ENCODE results near the gene ARHGEF9. TPM values are rescaled to one million over a fixed set of nuclear protein-coding genes. Genes with fewer than 3 reads are reported as not detected.

The ARHGEF9 gene
- polyA plus RNA-seq, 1 donor from 2014 or later: 71.9 TPM

DNA sequence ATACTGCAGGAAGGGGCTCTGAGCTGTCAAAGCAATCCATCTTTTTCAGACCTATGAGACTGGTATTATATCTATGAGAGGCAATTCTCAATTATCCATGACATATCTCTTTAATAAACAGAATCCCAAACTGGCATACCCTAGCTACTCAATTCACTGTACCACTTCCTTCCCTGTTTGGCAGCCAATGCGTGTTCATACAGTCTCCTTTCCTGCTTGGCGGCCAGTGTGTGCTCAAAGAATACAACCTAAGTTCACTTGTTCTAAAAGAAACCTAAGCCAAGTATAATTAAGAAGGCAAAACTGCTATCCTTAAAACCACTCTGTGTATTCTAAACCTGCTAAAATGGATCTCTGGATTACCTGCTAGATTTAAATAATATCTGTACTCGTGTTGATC lies 38.3 kb downstream of the ARHGEF9 start:
- H2AFZ ChIP-seq (ENCODE audit: low read depth, low read length): no peak overlapping the region
- H3K36me3 ChIP-seq (ENCODE audit: insufficient read depth, low read length): no peaks in the 10 kb centered on the region
- H3K27ac ChIP-seq (ENCODE audit: low read length): no peak overlapping the region
- H3K9me3 ChIP-seq (ENCODE audit: low read length): no peaks in the 10 kb centered on the region
- no peak overlapping the region for H3K4me3 ChIP-seq (ENCODE audit: low read length)
- TF ChIP-seq, protein P1, sequence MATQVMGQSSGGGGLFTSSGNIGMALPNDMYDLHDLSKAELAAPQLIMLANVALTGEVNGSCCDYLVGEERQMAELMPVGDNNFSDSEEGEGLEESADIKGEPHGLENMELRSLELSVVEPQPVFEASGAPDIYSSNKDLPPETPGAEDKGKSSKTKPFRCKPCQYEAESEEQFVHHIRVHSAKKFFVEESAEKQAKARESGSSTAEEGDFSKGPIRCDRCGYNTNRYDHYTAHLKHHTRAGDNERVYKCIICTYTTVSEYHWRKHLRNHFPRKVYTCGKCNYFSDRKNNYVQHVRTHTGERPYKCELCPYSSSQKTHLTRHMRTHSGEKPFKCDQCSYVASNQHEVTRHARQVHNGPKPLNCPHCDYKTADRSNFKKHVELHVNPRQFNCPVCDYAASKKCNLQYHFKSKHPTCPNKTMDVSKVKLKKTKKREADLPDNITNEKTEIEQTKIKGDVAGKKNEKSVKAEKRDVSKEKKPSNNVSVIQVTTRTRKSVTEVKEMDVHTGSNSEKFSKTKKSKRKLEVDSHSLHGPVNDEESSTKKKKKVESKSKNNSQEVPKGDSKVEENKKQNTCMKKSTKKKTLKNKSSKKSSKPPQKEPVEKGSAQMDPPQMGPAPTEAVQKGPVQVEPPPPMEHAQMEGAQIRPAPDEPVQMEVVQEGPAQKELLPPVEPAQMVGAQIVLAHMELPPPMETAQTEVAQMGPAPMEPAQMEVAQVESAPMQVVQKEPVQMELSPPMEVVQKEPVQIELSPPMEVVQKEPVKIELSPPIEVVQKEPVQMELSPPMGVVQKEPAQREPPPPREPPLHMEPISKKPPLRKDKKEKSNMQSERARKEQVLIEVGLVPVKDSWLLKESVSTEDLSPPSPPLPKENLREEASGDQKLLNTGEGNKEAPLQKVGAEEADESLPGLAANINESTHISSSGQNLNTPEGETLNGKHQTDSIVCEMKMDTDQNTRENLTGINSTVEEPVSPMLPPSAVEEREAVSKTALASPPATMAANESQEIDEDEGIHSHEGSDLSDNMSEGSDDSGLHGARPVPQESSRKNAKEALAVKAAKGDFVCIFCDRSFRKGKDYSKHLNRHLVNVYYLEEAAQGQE (IDR thresholded peaks at IDR 0.05; ENCODE audit: borderline replicate concordance): no peak
- TF ChIP-seq SMC3 (conservative IDR thresholded peaks at IDR 0.05; ENCODE audit: poor library complexity): no peak
- no peak for TF ChIP-seq TAF1 (IDR thresholded peaks at IDR 0.05; ENCODE audit: low read depth)
- TF ChIP-seq EZH2 (IDR thresholded peaks at IDR 0.05; ENCODE audit: borderline replicate concordance, insufficient read depth, low read length, poor library complexity, severe bottlenecking): no peak
- TF ChIP-seq MXI1 (conservative IDR thresholded peaks at IDR 0.05; ENCODE audit: poor library complexity, severe bottlenecking): no peak
- no peak for TF ChIP-seq RAD21 (conservative IDR thresholded peaks at IDR 0.05)
- TF ChIP-seq POLR2AphosphoS5 (IDR thresholded peaks at IDR 0.05): no peak
- TF ChIP-seq EP300 (conservative IDR thresholded peaks at IDR 0.05; ENCODE audit: poor library complexity, severe bottlenecking): no peak
- TF ChIP-seq, protein P2, sequence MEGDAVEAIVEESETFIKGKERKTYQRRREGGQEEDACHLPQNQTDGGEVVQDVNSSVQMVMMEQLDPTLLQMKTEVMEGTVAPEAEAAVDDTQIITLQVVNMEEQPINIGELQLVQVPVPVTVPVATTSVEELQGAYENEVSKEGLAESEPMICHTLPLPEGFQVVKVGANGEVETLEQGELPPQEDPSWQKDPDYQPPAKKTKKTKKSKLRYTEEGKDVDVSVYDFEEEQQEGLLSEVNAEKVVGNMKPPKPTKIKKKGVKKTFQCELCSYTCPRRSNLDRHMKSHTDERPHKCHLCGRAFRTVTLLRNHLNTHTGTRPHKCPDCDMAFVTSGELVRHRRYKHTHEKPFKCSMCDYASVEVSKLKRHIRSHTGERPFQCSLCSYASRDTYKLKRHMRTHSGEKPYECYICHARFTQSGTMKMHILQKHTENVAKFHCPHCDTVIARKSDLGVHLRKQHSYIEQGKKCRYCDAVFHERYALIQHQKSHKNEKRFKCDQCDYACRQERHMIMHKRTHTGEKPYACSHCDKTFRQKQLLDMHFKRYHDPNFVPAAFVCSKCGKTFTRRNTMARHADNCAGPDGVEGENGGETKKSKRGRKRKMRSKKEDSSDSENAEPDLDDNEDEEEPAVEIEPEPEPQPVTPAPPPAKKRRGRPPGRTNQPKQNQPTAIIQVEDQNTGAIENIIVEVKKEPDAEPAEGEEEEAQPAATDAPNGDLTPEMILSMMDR (IDR thresholded peaks at IDR 0.05; ENCODE audit: poor library complexity, severe bottlenecking): no peak
- no peak overlapping the region for H3K9ac ChIP-seq (ENCODE audit: low read length)
- H3K4me2 ChIP-seq (ENCODE audit: low read length): no peak overlapping the region
- no peaks in the 10 kb centered on the region for H3K27me3 ChIP-seq (ENCODE audit: insufficient read depth, low read depth, low read length)
- H3K79me2 ChIP-seq (replicated peaks; ENCODE audit: insufficient read depth, low read length): peaks cover 85% of the 10 kb centered on the region
- H3K9me2 ChIP-seq (ENCODE audit: insufficient read depth, low read length): no peaks in the 10 kb centered on the region
- H3F3A ChIP-seq (ENCODE audit: insufficient read depth, low read length, poor library complexity, severe bottlenecking): no peaks in the 10 kb centered on the region
- H4K20me1 ChIP-seq (ENCODE audit: insufficient read depth): no peaks in the 10 kb centered on the region

DNA sequence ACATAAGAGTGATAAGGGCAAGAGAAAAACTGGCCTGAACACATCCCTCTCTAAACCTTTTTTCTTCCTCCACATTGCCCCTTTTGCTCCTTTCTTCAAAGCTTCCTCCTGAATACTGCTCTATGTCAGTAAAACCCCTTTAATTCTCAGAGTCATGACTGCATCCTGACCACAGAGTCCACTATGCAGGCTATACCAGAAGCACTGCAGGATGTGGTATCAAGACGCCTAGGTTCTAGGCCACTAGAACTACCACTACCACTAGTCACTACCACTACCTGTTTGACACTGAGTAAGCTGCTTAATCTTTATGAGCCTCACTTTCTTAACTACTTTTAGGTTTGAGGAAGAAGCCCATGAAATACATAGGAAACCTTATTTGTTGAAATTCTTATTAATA lies 38.7 kb downstream of the ARHGEF9 start:
- TF ChIP-seq TAF1 (IDR thresholded peaks at IDR 0.05; ENCODE audit: low read depth): no peak
- no peak for TF ChIP-seq POLR2AphosphoS5 (IDR thresholded peaks at IDR 0.05)
- TF ChIP-seq SMC3 (conservative IDR thresholded peaks at IDR 0.05; ENCODE audit: poor library complexity): no peak

More for the DNA sequence above, 38.7 kb downstream of the ARHGEF9 start:
- no peaks in the 10 kb centered on the region for H3K9me3 ChIP-seq (ENCODE audit: low read length)
- no peak overlapping the region for H3K4me3 ChIP-seq (ENCODE audit: low read length)
- H3K27me3 ChIP-seq (ENCODE audit: insufficient read depth, low read depth, low read length): no peaks in the 10 kb centered on the region
- no peak overlapping the region for H3K9ac ChIP-seq (ENCODE audit: low read length)
- H3K9me2 ChIP-seq (ENCODE audit: insufficient read depth, low read length): no peaks in the 10 kb centered on the region
- H2AFZ ChIP-seq (ENCODE audit: low read depth, low read length): no peak overlapping the region
- H4K20me1 ChIP-seq (ENCODE audit: insufficient read depth): no peaks in the 10 kb centered on the region
- no peak overlapping the region for H3K27ac ChIP-seq (ENCODE audit: low read length)
- H3F3A ChIP-seq (ENCODE audit: insufficient read depth, low read length, poor library complexity, severe bottlenecking): no peaks in the 10 kb centered on the region
- H3K4me2 ChIP-seq (ENCODE audit: low read length): no peak overlapping the region
- H3K36me3 ChIP-seq (ENCODE audit: insufficient read depth, low read length): no peaks in the 10 kb centered on the region
- peaks cover 81% of the 10 kb centered on the region for H3K79me2 ChIP-seq (replicated peaks; ENCODE audit: insufficient read depth, low read length)

Data from neural cell (in vitro differentiated cells).